Psoas muscle (tissue), 8 donors: ENCODE measurements around the gene OSBPL8. TPM values are rescaled to one million over a fixed set of nuclear protein-coding genes. Genes with fewer than 3 reads are reported as not detected.

Experiments used
- ATAC-seq, 4 donors: fragments of 200-7000 bp; cut with Tn5 transposase; one replicate each; pipeline ENCODE4 v1.9.1; 2020; ENCODE audit warnings: moderate library complexity in 3 of 4, mild to moderate bottlenecking in 2 of 4
- DNase-seq, 2 donors: peaks; one replicate each; pipeline ENCODE4 v3.0.0-alpha.2; 2020
- H3K27ac ChIP-seq: fragments of 200-600 bp; one replicate; pipeline ENCODE4 v1.8.0; 2022
- H3K27me3 ChIP-seq, 3 donors: fragments of 200-600 bp in 1 of 3; one replicate each; pipeline versions ENCODE4 v1.6.1 to v1.8.0; 2013 to 2022; ENCODE audit warnings: low read length in 2 of 3, mild to moderate bottlenecking in 2 of 3, moderate library complexity in 1 of 3; ENCODE audit not compliant: insufficient read depth in 3 of 3
- H3K36me3 ChIP-seq, 2 donors: fragments of 200-600 bp in 1 of 2; one replicate each; pipeline versions ENCODE4 v1.6.1 to v1.8.0; 2013 to 2022; ENCODE audit warnings: low read depth in 1 of 2, mild to moderate bottlenecking in 1 of 2, moderate library complexity in 1 of 2; ENCODE audit not compliant: insufficient read depth in 1 of 2
- H3K4me1 ChIP-seq: fragments of 200-600 bp; one replicate; pipeline ENCODE4 v1.8.0; 2022
- H3K4me3 ChIP-seq: fragments of 200-600 bp; one replicate; pipeline ENCODE4 v1.8.0; 2022; ENCODE audit warnings: mild to moderate bottlenecking
- H3K9me3 ChIP-seq: fragments of 200-600 bp; one replicate; pipeline ENCODE4 v1.8.0; 2022
- WGBS, 3 donors: extraction: QIAGEN DNeasy Blood & Tissue Kit; methylation state at CpG; one replicate each; pipeline versions ENCODE4 v1.1.6 to v1.1.7; 2013; 5-methylcytosine and 5-hydroxymethylcytosine counted together
- intact Hi-C, 2 donors: fragments of 100-400 bp; cut with DNase I; formaldehyde crosslinking; loops; one replicate each; pipeline versions ENCODE4 v1.11.0 to v1.14.2; 2022
- long read RNA-seq, 2 donors: library from polyadenylated mRNA; unstranded; transcript quantifications; one replicate each; pipeline ENCODE4 v2.0.0, GENCODE V29; 2021
- polyA plus RNA-seq, 3 donors: library from polyadenylated mRNA; stranded (reverse); fragments of 200-250 nt; gene quantifications; one replicate each; pipeline ENCODE4 v1.2.3, GENCODE V29; 2013
- total RNA-seq, 4 donors: library from RNA; stranded (reverse); fragmentation: NEBNext Ultra II Directional in 2 of 4; extraction: Animal tissue kit (Norgen Biotek cat#: 25700) in 2 of 4; gene quantifications; one replicate each; pipeline versions ENCODE4 v1.2.1 to v1.2.4, GENCODE V29; 2021 to 2023
- TF ChIP-seq, protein P1 (sequence below): fragments of 200-600 bp; IDR thresholded peaks from one replicate; pipeline ENCODE4 v1.8.0; 2022; ENCODE audit warnings: antibody characterized with exemption
- donor health status: healthy with polysubstance abuse.
- donor health status: DM: no; HTN: no; CAD: no; lungs with moderate emphysema.
- donor health status: Bipolar disorder and iron deficiency.
- donor health status: healthy.
- donor health status: DM: yes; HTN: yes; CAD: no.
- donor health status: DM: no; HTN: no; CAD: no.
- donor health status: DM: no; HTN: no; CAD: no.
- donor health status: DM: yes; HTN: yes; CAD: no.

Gene OSBPL8, protein sequence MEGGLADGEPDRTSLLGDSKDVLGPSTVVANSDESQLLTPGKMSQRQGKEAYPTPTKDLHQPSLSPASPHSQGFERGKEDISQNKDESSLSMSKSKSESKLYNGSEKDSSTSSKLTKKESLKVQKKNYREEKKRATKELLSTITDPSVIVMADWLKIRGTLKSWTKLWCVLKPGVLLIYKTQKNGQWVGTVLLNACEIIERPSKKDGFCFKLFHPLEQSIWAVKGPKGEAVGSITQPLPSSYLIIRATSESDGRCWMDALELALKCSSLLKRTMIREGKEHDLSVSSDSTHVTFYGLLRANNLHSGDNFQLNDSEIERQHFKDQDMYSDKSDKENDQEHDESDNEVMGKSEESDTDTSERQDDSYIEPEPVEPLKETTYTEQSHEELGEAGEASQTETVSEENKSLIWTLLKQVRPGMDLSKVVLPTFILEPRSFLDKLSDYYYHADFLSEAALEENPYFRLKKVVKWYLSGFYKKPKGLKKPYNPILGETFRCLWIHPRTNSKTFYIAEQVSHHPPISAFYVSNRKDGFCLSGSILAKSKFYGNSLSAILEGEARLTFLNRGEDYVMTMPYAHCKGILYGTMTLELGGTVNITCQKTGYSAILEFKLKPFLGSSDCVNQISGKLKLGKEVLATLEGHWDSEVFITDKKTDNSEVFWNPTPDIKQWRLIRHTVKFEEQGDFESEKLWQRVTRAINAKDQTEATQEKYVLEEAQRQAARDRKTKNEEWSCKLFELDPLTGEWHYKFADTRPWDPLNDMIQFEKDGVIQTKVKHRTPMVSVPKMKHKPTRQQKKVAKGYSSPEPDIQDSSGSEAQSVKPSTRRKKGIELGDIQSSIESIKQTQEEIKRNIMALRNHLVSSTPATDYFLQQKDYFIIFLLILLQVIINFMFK
- total RNA-seq, result 10 to 100 TPM; 39.5 to 64.3 (median 55.4) TPM
- 10 to 100 TPM in 2 of 3 donors, 1 to 10 TPM in 1; 9.2 to 20.2 (median 18.4) TPM for polyA plus RNA-seq
- long read RNA-seq, donor 1, partial matches to known transcripts, result 5 of 12 reads
- long read RNA-seq, donor 1, other reads (novel, unspliced or antisense), result 4 of 12 reads
- long read RNA-seq, donor 2, partial matches to known transcripts, result 8 of 12 reads
- long read RNA-seq, donor 2, other reads (novel, unspliced or antisense), result 3 of 12 reads

DNA sequence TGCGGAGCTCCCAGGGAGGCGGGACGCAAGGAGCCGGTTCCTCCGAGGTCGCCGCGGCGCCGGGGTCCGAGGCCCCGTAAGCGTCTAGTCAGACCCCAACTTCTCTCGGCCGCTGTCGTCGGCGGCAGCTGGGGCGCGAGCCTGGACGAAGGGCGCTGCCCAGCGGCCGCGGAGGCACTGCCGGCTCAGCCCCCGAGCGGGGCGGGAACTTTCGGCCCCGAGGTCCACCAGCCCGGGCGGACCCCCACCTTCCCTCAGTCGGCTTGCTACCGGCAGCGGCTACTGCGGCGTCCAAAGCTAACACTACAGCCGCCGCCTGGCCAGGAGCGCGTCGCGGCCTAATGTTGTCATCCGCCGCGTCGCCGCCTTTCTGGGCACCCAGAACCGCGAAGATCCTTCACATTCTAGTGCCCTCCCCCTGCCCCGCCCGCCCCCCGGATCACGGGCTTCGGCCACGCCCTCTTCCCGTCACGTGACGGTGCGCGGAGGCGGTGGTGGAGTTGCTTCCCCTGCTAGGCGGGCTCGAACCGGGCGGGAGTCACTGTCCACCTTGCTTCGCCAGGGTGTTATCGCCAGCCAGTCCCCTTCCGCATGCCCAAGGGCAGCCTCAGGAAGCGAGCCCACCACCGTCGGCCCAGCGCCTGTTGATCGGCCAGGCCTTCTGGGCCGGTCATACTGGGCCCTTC is at the start of gene OSBPL8:
TSS of gene OSBPL8 (minus strand) at position 372 of the 686 bp plus-strand sequence. CDS start 72,220 bp downstream, outside the sequence.
- WGBS, 3 donors, result 0 to 1% (median 0%) methylated on average over 41 to 76 of the region's 76 CpGs
- peak; percentile 97 to 98 for DNase-seq
- intact Hi-C loops, result loop anchor here in 1 of 2 donors (5.0 to 10.0 kb wide), 2 partner anchors 87 to 475 kb away; partner anchors contain the start of gene NAP1L1

DNA sequence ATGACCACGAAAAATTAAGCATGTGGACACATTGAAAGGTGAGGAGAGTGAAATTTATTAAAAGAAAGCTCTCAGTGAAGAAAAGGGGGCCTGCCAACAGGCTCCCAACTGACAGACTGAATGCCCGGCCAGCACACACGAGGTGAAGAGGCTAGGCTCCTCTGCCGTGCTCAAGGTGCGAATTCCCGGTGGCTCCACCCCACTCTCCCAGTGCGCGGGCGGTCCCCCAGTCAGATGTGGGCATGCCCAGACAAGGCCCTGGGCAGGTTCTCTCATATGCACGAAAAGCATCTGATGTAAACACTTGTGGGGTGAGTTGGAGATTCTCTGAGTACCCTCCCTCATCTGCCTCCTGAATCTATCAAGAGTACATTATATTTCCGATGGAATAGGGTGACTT is 48.5 kb upstream of the OSBPL8 start:
- Histone ChIP-seq H3K27me3 (no peaks in the 10 kb centered on the region), H3K4me3 (no peak overlapping the region), H3K9me3 (no peaks in the 10 kb centered on the region), H3K27ac (no peak overlapping the region), H3K4me1 (no peaks in the 10 kb centered on the region), H3K36me3 (no peaks in the 10 kb centered on the region)
- TF ChIP-seq, protein P1, sequence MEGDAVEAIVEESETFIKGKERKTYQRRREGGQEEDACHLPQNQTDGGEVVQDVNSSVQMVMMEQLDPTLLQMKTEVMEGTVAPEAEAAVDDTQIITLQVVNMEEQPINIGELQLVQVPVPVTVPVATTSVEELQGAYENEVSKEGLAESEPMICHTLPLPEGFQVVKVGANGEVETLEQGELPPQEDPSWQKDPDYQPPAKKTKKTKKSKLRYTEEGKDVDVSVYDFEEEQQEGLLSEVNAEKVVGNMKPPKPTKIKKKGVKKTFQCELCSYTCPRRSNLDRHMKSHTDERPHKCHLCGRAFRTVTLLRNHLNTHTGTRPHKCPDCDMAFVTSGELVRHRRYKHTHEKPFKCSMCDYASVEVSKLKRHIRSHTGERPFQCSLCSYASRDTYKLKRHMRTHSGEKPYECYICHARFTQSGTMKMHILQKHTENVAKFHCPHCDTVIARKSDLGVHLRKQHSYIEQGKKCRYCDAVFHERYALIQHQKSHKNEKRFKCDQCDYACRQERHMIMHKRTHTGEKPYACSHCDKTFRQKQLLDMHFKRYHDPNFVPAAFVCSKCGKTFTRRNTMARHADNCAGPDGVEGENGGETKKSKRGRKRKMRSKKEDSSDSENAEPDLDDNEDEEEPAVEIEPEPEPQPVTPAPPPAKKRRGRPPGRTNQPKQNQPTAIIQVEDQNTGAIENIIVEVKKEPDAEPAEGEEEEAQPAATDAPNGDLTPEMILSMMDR, result no peak
- intact Hi-C loops, result no loop called here
- 86 to 89% (median 88%) methylated on average over 11 of the region's 11 CpGs for WGBS, 3 donors
- DNase-seq (no peak), ATAC-seq (no peak)

More for the DNA sequence above, at the start of gene OSBPL8:
- peak within 1 kb of the TSS; percentile 99 for H3K4me3 ChIP-seq
- H3K27ac ChIP-seq, result peak within 1 kb of the TSS; percentile 99
- no peaks in the 10 kb centered on the region for H3K27me3 ChIP-seq
- peak; percentile 94 to 96 (median 96) for ATAC-seq
- peaks cover 0 to 4% of the 10 kb centered on the region in 2 donors for H3K36me3 ChIP-seq
- H3K4me1 ChIP-seq, result peaks cover 32% of the 10 kb centered on the region
- no peaks in the 10 kb centered on the region for H3K9me3 ChIP-seq
- TF ChIP-seq, protein P1, result peak; percentile 27

GRCh38 chr12:76595056-76595455 is 35.5 kb upstream of the OSBPL8 start:
- Histone ChIP-seq H3K27ac (no peak overlapping the region), H3K27me3 (no peaks in the 10 kb centered on the region), H3K9me3 (no peaks in the 10 kb centered on the region), H3K36me3 (no peaks in the 10 kb centered on the region), H3K4me1 (peaks cover 15% of the 10 kb centered on the region), H3K4me3 (no peak overlapping the region)
- DNase-seq (no peak), ATAC-seq (no peak)
- 93 to 97% (median 95%) methylated on average over 2 of the region's 2 CpGs for WGBS, 3 donors
- intact Hi-C loops, result no loop called here
- TF ChIP-seq, protein P1, result no peak

- peak overlapping the region; percentile 91 for H3K27ac ChIP-seq
- TF ChIP-seq, protein P1, result no peak
- DNase-seq (no peak), ATAC-seq (no peak)
- intact Hi-C loops, result no loop called here
- H3K27me3 ChIP-seq, result no peaks in the 10 kb centered on the region
- no peak overlapping the region for H3K4me3 ChIP-seq
- no peaks in the 10 kb centered on the region for H3K36me3 ChIP-seq
- H3K4me1 ChIP-seq, result peaks cover 29% of the 10 kb centered on the region
- no peaks in the 10 kb centered on the region for H3K9me3 ChIP-seq
Observed at GRCh38 chr12:76591476-76591875, 31.9 kb upstream of the OSBPL8 start.
